ENCODE results near the gene HLA-DQB1.
"Not testable (repeated sequence)": the region's sequence is repeated elsewhere in the genome, so short reads cannot be mapped to it uniquely, and the experiment has no call there.

Gene HLA-DQB1

DNA sequence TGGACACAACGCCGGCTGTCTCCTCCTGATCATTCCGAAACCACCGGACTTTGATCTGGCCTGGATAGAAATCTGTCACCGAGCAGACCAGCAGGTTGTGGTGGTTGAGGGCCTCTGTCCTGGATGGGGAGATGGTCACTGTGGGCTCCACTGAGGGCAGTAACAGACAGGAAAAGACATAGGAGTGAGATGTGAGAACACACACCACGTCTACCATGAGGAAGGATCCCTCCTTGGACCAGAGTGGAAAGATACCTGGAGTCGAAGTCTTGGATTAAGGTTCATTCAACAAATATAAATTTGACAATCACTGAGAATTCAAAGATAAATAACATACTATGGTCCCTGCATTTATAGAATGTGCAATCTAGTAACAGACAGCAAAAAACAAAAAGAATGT, 4.4 kb downstream of the HLA-DQB1 start:
- no peak for DNase-seq

DNA sequence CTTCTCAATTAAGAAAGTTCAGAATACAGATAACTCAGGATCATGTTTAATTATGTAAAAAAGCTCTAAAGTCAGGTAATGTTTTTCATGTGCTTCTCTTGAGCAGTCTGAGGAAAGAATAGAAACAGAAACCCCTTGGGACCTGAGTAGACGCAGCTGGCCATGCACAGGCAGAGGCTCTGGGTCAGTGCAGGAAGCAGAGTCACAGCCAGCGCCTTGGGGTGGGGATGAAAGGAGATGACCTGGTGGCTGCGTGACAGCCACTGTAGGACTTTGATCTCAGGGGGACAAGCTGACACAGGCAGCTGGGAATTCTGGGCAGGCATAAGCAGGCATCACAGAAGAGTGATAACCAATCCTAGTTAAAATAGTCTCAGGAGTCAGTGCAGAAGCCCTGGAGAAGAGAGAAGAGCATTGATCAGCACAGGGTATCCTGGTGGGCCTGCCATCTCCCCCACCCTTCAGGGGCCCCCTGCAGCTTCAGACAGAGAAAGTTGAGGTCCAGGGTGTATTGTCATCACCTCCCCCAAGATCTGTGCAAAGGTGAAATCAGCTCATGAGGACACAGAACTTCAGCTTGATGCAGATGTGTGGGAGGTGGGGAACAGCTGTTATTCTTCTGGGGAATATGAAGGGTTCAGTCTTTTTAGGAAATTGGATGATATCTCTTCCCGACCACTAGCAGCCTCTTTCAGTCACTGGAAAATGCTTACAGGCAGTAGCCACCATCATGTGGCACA, 6.4 kb downstream of the HLA-DQB1 start:
- no peak for DNase-seq

DNA sequence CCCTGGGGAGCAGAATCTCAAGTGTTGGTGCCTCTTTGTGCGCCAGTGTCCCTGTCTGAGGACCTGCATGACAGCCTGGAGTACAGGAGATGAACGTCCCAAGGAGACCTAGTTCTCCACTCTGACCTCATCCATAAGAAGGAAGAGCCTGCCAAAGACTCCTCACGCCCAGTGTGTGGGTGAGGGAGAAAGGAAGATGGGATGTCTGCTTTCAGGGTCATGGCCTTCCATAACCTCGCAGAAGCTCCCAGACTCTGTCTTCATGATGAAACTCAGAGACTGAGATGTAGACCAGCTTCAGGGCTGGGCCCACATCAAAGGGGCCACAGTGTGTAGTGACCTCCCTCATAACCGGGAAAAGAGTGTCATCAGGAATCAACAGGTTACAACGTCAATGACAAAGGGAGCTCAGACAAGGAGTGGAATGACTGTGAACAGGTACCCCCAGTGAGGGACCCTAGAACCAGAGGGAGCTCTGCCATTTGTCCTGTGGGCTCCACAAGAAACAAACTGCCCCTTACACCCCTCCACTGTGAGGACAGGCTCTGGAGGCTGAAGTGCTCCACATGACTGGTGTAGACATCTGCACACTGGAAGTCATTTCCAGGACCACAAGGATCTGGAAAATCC, 8.1 kb downstream of the HLA-DQB1 start:
- DNase-seq = no peak

DNA sequence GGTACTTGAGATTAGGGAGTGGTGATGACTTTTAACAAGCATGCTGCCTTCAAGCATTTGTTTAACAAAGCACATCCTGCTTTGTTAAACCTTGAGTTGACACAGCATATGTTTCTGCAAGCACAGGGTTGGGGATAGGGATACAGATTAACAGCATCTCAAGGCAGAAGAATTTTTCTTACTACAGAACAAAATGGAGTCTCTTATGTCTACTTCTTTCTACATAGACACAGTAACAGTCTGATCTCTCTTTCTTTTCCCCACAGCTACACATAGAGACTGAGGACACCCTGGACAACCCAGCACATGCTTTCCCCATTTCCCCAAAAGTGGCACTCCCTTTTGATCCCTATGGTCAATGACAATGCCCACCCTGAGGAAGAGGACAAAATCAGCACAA, 8.6 kb downstream of the HLA-DQB1 start:
- not testable (repeated sequence) for DNase-seq

DNA sequence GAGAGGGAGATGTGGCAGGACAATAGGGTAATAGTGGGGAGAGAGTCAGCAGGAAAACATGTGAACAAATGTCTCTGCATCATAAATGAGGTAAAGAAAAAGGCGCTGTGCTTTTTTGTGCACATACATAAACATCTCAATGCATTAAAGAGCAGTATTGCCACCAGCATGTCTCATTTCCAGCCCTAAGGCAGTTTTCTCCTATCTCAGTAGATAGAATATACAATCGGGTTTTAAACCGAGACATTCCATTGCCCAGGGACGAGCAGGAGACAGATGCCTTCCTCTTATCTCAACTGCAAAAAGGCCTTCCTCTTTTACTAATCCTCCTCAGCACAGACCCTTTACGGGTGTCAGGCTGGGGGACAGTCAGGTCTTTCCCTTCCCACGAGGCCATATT, 9.1 kb downstream of the HLA-DQB1 start:
- DNase-seq = not testable (repeated sequence)

DNA sequence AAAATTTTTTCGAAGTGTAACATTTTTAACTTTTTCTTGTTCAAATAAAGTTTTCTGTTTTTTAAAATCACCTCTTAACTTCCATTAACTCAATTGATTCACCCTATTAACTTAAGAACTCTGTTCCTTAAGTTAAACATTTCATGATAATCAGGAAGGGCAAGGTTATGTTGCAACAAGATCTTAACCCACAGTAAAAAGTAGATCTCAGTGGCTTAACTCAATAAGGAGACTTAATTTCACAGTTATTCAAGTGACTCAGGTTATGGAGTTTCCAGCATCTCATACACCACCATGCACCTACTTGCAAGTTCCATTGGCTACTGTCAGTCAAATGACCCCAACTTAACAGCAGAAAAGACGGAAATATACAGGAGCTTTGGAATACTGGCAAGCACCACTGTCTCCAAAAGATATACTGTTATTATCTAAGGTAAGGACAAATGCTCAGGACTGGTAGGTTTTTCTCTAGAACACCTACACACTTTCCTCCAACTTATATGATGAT, 11.2 kb downstream of the HLA-DQB1 start:
- DNase-seq = no peak

DNA sequence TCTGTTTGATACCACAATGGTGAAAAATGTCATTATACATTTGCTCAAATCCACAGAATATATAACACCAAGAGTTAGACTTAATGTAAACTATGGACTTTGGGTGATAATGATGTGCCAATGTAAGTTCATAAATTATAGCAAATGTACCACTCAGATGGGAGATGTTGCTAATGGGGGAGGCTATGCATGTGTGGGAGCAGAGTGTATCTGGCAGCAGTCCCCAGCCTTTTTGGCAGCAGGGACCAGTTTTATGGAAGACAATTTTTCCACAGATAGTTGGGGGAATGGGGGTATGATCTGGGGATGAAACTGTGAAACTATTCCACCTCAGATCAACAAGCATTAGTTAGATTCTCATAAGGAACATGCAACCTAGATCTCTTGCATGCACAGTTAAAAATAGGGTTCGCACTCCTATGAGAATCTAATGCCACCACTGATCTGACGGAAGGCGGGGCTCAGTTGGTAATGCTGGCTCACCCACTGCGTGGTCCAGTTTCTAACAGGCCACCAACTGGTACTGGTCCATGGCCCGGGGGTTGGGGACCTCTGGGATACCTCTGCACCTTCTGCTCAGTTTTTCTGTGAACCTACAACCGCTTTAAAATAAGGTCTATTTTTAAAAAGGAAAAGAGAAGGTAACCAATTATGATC, 21.3 kb downstream of the HLA-DQB1 start:
- DNase-seq = no peak

DNA sequence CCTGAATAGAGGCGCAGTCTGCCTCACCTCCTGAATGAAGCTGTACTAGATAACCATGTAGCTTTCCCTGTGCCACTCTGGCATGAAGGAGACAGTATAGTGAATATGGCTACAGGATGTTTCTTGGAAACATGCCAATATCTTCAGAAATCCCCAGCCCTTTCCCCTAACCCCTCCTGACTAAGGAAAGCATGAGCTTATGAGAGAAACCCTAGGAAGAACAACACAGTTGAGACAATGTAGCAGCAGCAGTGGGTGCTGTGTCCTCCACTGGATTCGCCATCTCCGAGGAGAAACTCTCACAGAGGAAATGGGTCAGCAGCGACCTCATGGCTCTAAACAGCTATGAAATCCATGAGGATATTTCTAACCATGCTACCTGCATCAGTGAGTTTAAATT, 22.6 kb downstream of the HLA-DQB1 start:
- no peak for DNase-seq

DNA sequence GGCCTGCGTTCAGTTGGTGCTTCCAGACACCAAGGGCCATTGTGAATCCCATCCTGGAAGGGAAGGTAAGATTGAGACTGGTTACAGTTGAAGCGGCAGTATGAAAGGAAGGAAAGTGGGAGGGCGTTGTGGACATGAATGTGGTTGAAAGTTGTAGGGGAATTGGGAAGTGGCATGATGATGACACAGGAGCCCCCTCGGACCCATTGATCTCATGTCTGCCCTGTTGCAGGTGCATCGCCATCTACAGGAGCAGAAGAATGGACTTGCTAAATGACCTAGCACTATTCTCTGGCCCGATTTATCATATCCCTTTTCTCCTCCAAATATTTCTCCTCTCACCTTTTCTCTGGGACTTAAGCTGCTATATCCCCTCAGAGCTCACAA, 23.7 kb downstream of the HLA-DQB1 start:
- DNase-seq = no peak

DNA sequence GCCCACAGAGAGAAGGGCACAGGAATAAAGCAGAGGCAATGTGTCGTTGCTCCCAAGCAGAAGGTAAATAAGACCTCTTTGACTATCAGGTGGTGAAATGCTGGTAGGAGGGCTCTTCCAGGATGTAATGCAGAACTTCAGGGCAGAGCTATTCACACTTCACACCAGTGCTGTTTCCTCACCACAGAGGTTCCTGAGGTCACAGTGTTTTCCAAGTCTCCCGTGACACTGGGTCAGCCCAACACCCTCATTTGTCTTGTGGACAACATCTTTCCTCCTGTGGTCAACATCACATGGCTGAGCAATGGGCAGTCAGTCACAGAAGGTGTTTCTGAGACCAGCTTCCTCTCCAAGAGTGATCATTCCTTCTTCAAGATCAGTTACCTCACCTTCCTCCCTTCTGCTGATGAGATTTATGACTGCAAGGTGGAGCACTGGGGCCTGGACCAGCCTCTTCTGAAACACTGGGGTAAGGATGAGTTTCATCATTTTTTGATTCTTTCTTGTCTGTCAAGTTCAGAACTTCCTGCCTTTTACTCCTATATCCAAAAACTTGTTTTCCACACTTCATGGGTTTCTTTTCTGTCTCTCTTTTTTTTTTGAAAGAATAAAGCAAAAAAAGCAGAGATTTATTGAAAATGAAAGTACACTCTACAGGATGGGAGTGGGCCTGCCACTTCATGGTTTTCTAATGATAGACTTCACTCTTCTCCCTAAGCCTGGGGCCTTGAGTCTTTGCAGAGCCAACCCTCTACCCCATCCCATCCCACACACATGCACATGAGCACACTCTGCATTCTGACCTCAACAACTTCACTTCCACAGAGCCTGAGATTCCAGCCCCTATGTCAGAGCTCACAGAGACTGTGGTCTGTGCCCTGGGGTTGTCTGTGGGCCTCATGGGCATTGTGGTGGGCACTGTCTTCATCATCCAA, 24.4 kb downstream of the HLA-DQB1 start:
- DNase-seq = not testable (repeated sequence)

DNA sequence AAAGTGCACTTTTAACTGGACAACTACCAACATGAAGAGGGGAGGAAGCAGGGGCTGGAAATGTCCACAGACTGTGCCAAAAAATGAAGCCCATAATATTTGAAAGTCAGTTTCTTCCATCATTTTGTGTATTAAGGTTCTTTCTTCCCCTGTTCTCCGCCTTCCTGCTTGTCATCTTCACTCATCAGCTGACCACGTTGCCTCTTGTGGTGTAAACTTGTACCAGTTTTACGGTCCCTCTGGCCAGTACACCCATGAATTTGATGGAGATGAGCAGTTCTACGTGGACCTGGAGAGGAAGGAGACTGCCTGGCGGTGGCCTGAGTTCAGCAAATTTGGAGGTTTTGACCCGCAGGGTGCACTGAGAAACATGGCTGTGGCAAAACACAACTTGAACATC, 25.3 kb downstream of the HLA-DQB1 start:
- no peak for DNase-seq

DNA sequence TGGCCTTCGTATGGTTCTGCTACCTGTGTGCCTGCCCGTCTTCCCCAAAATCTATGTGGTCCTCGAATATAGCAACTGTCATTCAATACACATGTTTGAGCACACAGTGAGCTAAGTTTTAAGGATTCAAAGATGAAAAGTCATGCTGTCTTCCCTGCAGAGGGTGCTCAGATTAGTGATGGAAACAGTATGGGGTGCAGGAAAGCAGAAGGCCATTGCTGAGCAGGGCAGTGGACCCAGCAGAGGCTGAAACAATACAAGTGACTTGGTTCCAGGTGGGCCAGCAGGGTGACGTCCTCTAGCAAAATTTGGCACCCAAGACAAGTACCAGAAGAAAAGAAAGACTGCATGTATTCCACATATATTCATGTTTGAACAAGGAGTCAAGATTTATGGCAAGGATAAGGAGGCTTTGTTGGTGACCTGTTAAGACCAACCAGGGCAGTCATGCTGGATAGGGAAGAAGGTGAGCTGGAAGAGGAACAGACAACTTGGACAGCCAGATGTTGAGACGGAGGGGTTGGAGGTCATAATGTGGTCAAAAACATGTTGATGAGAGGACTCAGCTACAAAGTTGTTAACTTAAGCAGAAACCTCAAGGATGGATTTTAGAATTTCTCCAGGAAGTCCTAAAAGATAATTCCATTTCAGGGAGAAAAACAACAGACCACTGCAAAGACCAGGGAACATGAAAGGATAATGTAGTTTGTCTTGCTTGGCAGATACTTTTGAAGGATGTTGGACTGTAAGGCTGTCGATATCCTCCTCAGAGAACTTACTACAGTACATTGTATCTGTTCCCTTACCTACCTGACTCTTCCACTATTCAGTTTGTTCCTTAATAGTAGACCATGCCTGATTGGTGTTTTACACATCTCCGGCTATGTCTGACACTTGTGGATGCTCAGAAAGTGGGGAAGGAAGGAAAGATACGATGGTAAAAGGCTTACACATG, 26.7 kb downstream of the HLA-DQB1 start:
- DNase-seq = no peak

DNA sequence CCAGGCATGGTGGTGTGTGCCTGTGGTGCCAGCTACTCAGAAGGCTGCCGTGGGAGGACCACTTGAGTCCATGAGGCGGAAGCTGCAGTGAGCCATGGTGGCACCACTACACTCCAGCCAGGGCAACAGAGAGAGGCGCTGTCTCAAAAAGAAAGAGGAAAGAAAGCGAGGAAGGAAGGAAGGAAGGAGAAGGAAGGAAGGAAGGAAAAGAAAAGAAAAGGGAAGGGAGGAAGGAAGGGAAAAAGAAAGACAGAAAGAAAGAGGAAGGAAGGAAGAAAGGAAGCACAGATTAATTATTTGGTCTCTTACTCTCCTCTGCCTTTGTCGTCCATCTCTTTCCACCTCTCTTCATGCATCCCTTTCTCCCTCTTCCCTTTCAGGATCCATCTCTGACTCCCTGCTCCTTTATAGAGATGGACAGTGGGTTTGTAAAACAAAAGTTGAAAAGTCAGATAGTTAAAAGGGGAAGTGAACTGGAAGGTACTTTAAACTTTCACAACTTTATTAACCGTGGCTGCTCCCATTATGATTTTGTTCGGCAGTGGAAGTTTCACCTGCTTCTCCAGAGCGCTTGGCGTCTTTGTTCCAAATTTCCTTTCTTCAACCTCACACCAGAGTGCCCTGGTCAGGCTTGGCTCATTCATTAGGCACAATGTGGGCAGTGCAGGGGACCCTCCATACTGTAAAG, 27.8 kb downstream of the HLA-DQB1 start:
- no peak for DNase-seq

DNA sequence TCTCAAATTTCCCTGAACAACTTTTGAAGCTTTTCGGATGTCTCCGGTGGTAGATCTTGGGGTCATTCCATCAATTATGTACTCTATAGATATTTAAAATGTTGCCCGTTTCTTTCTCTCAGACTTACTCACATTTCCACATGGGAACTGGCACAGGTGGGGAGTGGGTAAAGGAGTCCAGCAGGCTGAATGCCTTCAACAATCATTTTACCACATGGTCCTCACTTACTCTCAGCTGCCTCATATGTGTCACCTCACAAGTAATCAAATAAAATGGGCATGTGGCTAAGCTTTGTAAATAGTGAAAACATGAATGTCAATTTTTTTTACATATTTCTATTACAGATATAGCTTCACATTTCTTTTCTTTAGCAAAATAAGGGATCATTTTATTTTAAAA, 28.6 kb downstream of the HLA-DQB1 start:
- DNase-seq = no peak

DNA sequence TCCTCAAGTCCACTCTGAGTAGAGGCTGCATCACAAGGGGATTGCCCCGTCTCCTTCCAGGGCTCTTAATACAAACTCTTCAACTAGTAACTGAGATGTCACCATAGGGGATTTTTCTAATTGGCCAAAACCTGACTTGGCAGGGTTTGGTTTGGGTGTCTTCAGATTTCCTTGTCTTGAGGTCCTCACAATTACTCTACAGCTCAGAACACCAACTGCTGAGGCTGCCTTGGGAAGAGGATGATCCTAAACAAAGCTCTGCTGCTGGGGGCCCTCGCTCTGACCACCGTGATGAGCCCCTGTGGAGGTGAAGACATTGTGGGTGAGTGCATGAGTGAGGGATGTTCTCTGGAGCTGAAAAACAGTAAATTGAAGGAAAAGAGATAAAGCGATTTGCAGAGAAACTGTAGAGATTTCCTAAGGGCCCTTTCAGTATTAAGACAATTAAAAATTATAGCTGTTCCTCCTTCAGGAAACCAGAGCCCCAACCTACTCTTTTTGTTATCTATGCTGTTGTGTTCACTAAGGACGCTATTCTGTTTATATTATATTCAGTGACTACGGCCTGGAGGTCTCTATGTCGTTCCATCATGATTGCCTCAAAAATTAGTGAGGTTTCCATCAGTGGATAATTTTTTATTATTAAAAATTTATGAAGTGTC, 29.1 kb downstream of the HLA-DQB1 start, which contains the start of gene HLA-DQA1:
Gene HLA-DQA1 (plus strand): TSS at position 188 of the 662 bp plus-strand sequence. CDS start 53 bp downstream, at position 241.
- no peak for DNase-seq

DNA sequence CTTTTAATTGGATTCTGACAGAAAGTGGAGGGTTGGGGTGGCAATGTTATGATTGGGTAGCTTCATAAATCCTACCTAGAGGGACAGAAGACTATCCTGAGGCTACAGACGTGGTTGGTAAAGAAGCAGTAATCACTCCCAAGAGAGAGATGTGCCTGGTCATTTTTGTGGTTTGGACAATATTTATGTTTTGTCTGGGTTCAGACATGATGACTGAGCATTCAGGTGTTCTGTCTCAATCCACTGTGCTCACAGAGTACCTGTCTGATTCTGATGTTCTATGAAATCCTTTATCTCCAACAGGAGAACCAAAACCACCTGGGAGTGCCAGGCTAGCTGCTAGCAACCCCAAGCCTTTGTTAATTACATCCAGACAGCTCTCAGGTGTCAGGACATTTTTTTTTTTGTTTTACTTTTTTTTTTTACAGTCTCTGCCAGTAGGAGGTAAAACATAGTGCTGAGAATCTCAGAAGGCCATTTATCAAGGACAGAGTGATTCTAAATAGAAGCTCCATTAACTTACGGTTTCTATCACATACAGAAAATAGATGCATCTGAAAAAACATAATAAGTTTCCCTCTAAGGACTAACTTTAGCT, 30.8 kb downstream of the HLA-DQB1 start:
- no peak for DNase-seq

DNA sequence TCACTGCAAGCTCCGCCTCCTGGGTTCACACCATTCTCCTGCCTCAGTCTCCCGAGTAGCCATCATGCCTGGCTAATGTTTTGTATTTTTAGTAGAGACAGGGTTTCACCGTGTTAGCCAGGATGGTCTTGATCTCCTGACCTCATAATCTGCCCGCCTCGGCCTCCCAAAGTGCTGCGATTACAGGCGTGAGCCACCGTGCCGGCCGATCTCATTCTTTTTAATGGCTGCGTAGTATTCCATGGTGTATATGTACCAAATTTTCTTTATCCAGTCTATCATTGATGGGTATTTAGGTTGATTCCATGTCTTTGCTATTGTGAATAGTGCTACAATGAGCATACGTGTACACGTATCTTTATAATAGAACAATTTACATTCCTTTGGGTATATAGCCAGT, 36.7 kb downstream of the HLA-DQB1 start:
- DNase-seq = not testable (repeated sequence)

DNA sequence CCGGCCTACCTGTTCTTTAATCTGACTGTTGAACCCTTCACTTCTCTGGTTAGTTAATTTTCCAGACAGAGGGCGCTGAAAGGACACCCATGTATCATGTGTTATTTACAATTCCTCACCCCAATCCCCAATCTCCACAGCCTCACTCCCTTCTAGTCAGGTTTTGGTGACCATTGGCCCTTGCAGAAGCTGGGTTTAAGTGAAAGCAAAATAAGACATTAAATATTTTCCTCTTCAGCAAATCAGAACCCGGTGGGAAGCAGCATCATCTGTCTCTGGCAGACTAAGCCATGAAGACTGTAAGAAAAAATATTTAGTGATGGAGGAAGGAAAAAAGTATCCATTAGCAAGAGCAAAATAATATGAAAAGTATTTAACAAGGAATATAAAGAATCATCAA, 38.6 kb downstream of the HLA-DQB1 start:
- peak; percentile 33 for DNase-seq

DNA sequence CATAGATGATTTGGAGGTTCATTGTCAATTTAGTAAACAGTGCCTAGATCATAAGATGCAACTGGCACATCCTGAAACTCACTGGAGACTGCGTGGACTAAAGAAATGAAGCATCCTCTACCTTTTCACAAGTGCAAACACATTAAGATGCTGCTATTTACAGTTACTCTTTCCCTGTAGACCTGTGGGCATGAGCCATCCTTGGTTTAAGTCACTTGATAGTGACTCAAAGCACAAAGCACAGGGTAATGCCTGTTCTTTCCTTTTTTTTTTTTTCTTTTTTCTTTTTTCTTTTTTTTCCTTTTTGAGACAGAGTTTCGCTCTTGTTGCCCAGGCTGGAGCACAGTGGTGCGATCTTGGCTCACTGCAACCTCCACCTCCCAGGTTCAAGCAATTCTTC, 39.2 kb downstream of the HLA-DQB1 start:
- DNase-seq = no peak

DNA sequence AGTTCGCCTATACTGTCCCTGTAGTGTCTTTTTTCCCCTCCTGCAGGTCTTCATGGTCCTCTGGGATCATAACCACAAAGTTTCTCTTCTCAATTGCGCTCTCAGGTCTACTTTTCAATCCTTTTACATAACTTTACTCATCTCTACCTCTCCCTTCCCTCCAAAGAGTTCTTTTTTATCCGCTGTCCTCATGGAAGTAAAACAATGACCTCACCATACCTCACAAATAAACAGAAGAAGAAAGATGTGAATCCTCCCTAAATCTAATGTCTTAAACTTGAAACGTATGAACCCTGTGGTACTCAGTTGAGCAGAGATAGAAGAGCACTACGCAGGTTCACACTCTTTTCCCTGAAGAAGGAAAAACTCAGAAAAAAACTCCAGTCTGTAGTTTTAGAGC, 41.3 kb downstream of the HLA-DQB1 start:
- DNase-seq = no peak

Data from stimulated activated CD4-positive, alpha-beta T cell treated with anti-CD3 and anti-CD28 coated beads, Interleukin-4, amount 100 ng/mL, for 24 hours (primary cell).